B cell (primary cell): ENCODE data around the gene BIRC7. TPM values are rescaled to one million over a fixed set of nuclear protein-coding genes. Genes with fewer than 3 reads are reported as not detected.

Experiments
- ATAC-seq: fragments of 200-7000 bp; cut with Tn5 transposase; one replicate; pipeline ENCODE4 v1.10.0; 2021; ENCODE audit warnings: low read depth, mild to moderate bottlenecking, moderate number of reproducible peaks, moderate library complexity
- CTCF ChIA-PET: fragments of 350-600 bp; sonication (Branson Sonifier 250); formaldehyde crosslinking; loops from one replicate; lab custom pipeline; 2021; ENCODE audit warnings: antibody characterized with exemption, inconsistent platforms; lab: Charles Lee
- POLR2A ChIA-PET: fragments of 350-600 bp; sonication (Branson Sonifier 250); formaldehyde crosslinking; loops from one replicate; lab custom pipeline; 2021; ENCODE audit warnings: antibody characterized with exemption; lab: Charles Lee
- DNase-seq: peaks from one replicate; pipeline ENCODE4 v3.0.0; 2013
- H2AFZ ChIP-seq: 2 replicates; pipeline ENCODE4 v1.6.1; 2012; ENCODE audit warnings: mild to moderate bottlenecking, low read depth, low read length; ENCODE audit not compliant: insufficient read depth, poor library complexity, severe bottlenecking
- H3K27ac ChIP-seq, 2 donors: 1 replicate in 1 of 2; 2 replicates in 1 of 2; pipeline ENCODE4 v1.5.1; 2012 to 2013; ENCODE audit warnings: low read length in 2 of 2, mild to moderate bottlenecking in 2 of 2, moderate library complexity in 1 of 2
- H3K27me3 ChIP-seq, 4 experiments: fragments of 200-600 bp in 1 of 4; sonication (generic) in 1 of 4; replicated peaks in 1 of 4; 1 replicate in 2 of 4; 2 replicates in 2 of 4; pipeline versions ENCODE4 v1.6.1 to v1.7.0; 2013 to 2016; ENCODE audit warnings: low read length in 3 of 4, mild to moderate bottlenecking in 2 of 4, mixed read lengths in 1 of 4, moderate library complexity in 1 of 4; ENCODE audit not compliant: insufficient read depth in 4 of 4, control insufficient read depth in 3 of 4; ENCODE audit errors: control extremely low read depth in 1 of 4
- H3K36me3 ChIP-seq, 2 experiments: replicated peaks in 1 of 2; 1 replicate in 1 of 2; 2 replicates in 1 of 2; pipeline versions ENCODE4 v1.6.1 to v1.7.1; 2013; ENCODE audit warnings: low read length in 1 of 2; ENCODE audit not compliant: insufficient read depth in 2 of 2, control insufficient read depth in 1 of 2; ENCODE audit errors: control extremely low read depth in 1 of 2, extremely low read depth in 1 of 2
- H3K4me1 ChIP-seq, 2 donors: fragments of 200-600 bp in 1 of 2; sonication (generic) in 1 of 2; 1 replicate in 1 of 2; 2 replicates in 1 of 2; pipeline versions ENCODE4 v1.5.1 to v1.6.1; 2013 to 2017; ENCODE audit warnings: low read length in 2 of 2; ENCODE audit not compliant: control insufficient read depth in 2 of 2, insufficient read depth in 2 of 2
- H3K4me2 ChIP-seq: replicated peaks from 2 replicates; pipeline ENCODE3; 2012; ENCODE audit warnings: mild to moderate bottlenecking, low read depth, low read length; ENCODE audit not compliant: poor library complexity, severe bottlenecking
- H3K4me3 ChIP-seq, 5 experiments: fragments of 200-600 bp in 1 of 5; sonication (generic) in 1 of 5; 1 replicate in 3 of 5; 2 replicates in 2 of 5; pipeline versions ENCODE4 v1.5.1 to v1.7.0; 2011 to 2016; ENCODE audit warnings: low read length in 4 of 5, mild to moderate bottlenecking in 4 of 5, low read depth in 2 of 5, control low read depth in 1 of 5, moderate library complexity in 1 of 5; ENCODE audit not compliant: insufficient read depth in 1 of 5; ENCODE audit errors: control extremely low read depth in 1 of 5, extremely low read depth in 1 of 5
- H3K79me2 ChIP-seq: fragments of 200-600 bp; sonication (generic); one replicate; pipeline ENCODE4 v1.6.0; 2016; ENCODE audit warnings: low read length; ENCODE audit not compliant: control insufficient read depth, insufficient read depth
- H3K9ac ChIP-seq: fragments of 200-600 bp; sonication (generic); 2 replicates; pipeline ENCODE4 v1.6.1; 2017; ENCODE audit warnings: mild to moderate bottlenecking, low read length, moderate library complexity
- H3K9me3 ChIP-seq, 3 donors: one replicate each; pipeline versions ENCODE4 v1.6.1 to v1.7.1; 2013; ENCODE audit warnings: low read length in 2 of 3; ENCODE audit not compliant: control insufficient read depth in 2 of 3, insufficient read depth in 1 of 3; ENCODE audit errors: control extremely low read depth in 1 of 3
- H4K20me1 ChIP-seq: 2 replicates; pipeline ENCODE4 v1.6.0; 2012; ENCODE audit warnings: mild to moderate bottlenecking, low read length; ENCODE audit not compliant: insufficient read depth, control insufficient read depth, poor library complexity, severe bottlenecking
- H3K27ac Mint-ChIP-seq: one replicate; pipeline ENCODE4 v1.8.0; 2021; ENCODE audit warnings: mixed read lengths
- H3K27me3 Mint-ChIP-seq: one replicate; pipeline ENCODE4 v1.8.0; 2021; ENCODE audit warnings: mixed read lengths
- H3K4me1 Mint-ChIP-seq: one replicate; pipeline ENCODE4 v1.8.0; 2021; ENCODE audit warnings: mixed read lengths
- H3K4me3 Mint-ChIP-seq: one replicate; pipeline ENCODE4 v1.8.0; 2021; ENCODE audit warnings: mixed read lengths
- H3K9me3 Mint-ChIP-seq: one replicate; pipeline ENCODE4 v1.8.0; 2022; ENCODE audit warnings: mixed read lengths; ENCODE audit not compliant: insufficient read depth
- EZH2 ChIP-seq: IDR thresholded peaks from 2 replicates; pipeline ENCODE4 v1.6.1; 2012; ENCODE audit warnings: borderline replicate concordance, low read depth, mild to moderate bottlenecking, moderate library complexity, low read length; ENCODE audit not compliant: insufficient read depth, poor library complexity, severe bottlenecking
- WGBS: methylation state at CpG from one replicate; pipeline ENCODE4 v1.1.5; 2013; ENCODE audit warnings: missing lambda C conversion rate; ENCODE audit not compliant: insufficient coverage; 5-methylcytosine and 5-hydroxymethylcytosine counted together
- intact Hi-C: fragments of 100-400 bp; cut with micrococcal nuclease; formaldehyde crosslinking; loops from one replicate; pipeline ENCODE4 v1.10.0; 2022
- polyA plus RNA-seq: library from polyadenylated mRNA; depleted of rRNA; stranded (reverse); fragments of >200 nt; gene quantifications from 2 replicates; pipeline ENCODE4 v1.2.3, GENCODE V29; 2012
- total RNA-seq, 2 donors: library from RNA; stranded (reverse); fragments of 120-200 nt in 1 of 2; gene quantifications; 1 replicate in 1 of 2; 2 replicates in 1 of 2; pipeline versions ENCODE4 v1.2.3 to v1.2.4, GENCODE V29; 2013 to 2022
- TF ChIP-seq, protein P1 (sequence below): fragments of 200-600 bp; IDR thresholded peaks from one replicate; pipeline ENCODE4 v1.8.0; 2022; ENCODE audit warnings: antibody characterized with exemption, mild to moderate bottlenecking

The BIRC7 gene
- total and polyA plus RNA-seq, 2 donors (not counting 1 experiment from before 2014, with no cell fraction given): 0.12 TPM; not detected in 1

DNA sequence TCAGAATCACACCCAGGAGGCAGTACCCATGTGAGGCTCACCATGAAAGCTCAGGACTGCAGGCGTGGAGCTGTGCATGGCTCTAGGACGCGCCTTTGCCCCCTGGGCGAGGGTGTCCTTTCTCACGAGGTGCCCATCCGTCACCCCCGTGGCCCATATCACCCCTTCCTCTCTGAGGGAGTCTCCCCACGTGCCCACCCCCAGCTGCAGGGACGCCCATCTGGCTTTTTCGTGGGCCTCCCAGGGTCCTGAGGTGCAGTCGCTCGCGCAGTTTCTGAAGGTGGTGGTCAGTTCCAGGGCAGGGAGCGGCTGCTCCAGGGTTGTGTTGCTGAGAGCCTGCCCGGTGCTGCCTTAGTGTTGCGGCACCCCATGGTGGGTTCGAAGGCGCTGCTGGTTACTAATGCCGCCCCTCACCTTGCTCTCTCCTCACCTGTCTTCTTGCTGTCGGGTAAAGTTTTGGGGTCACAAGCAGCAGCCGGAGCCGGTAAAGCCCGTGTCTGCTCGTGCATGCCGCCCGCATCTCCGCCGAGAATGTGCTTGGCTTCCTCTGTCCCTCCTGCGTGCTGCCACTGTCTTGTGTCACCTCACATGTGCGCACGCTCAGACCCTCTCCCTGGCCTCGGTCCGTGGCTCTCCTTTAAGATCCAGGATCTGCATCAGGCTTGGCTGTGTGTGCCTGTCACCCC is 47.8 kb downstream of the BIRC7 start:
- Histone ChIP-seq H3K9ac (no peak overlapping the region), H3K4me3 (no peak overlapping the region), H3K36me3 (peaks cover 0 to 33% of the 10 kb centered on the region in 2 experiments), H3K27me3 (no peaks in the 10 kb centered on the region), H3K9me3 (no peaks in the 10 kb centered on the region), H3K79me2 (no peaks in the 10 kb centered on the region), H3K4me2 (peak overlapping the region; percentile 47), H2AFZ (no peak overlapping the region), H3K4me1 (no peaks in the 10 kb centered on the region), H3K27ac (no peak overlapping the region), H4K20me1 (no peaks in the 10 kb centered on the region)
- no peak for DNase-seq
- POLR2A ChIA-PET: no interaction called here
- ATAC-seq: no peak
- no peaks in the 10 kb centered on the region for H3K27me3 Mint-ChIP-seq
- peaks cover 1% of the 10 kb centered on the region for H3K4me1 Mint-ChIP-seq
- H3K4me3 Mint-ChIP-seq: no peak overlapping the region
- TF ChIP-seq, protein P1, sequence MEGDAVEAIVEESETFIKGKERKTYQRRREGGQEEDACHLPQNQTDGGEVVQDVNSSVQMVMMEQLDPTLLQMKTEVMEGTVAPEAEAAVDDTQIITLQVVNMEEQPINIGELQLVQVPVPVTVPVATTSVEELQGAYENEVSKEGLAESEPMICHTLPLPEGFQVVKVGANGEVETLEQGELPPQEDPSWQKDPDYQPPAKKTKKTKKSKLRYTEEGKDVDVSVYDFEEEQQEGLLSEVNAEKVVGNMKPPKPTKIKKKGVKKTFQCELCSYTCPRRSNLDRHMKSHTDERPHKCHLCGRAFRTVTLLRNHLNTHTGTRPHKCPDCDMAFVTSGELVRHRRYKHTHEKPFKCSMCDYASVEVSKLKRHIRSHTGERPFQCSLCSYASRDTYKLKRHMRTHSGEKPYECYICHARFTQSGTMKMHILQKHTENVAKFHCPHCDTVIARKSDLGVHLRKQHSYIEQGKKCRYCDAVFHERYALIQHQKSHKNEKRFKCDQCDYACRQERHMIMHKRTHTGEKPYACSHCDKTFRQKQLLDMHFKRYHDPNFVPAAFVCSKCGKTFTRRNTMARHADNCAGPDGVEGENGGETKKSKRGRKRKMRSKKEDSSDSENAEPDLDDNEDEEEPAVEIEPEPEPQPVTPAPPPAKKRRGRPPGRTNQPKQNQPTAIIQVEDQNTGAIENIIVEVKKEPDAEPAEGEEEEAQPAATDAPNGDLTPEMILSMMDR: no peak
- H3K9me3 Mint-ChIP-seq: no peaks in the 10 kb centered on the region
- CTCF ChIA-PET: no interaction called here
- intact Hi-C loops: no loop called here
- 97% methylated on average over 31 of the region's 33 CpGs for WGBS
- H3K27ac Mint-ChIP-seq: no peak overlapping the region

DNA sequence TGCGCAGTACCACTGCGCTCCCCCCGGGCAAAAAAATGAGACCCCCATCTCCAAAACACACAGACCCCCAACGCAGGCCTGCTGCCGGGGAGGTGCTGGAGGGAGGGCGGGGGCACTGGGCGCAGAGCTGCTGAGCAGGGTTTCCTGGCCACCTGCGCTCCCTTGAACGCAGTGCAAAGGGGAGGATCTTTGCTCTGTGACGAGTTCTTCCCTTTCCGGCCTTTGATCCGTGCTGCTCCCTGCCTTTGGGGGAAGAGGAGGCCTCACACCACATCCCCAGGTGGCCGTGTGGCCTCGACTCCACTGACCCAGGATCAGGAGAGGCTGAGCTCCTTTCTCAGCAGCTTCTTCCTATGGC is 48.4 kb downstream of the BIRC7 start:
- H3K27ac Mint-ChIP-seq: no peak overlapping the region

More for the DNA sequence above, 48.4 kb downstream of the BIRC7 start:
- peak overlapping the region; percentile 47 for H3K4me2 ChIP-seq
- ChIA-PET POLR2A (no interaction called here), CTCF (no interaction called here)
- Mint-ChIP-seq H3K4me3 (peak overlapping the region; percentile 23), H3K4me1 (peaks cover 1% of the 10 kb centered on the region), H3K9me3 (no peaks in the 10 kb centered on the region), H3K27me3 (no peaks in the 10 kb centered on the region)
- H4K20me1 ChIP-seq: no peaks in the 10 kb centered on the region
- TF ChIP-seq, protein P1: no peak
- TF ChIP-seq EZH2: no peak
- H3K36me3 ChIP-seq: peaks cover 0 to 28% of the 10 kb centered on the region in 2 experiments
- no peaks in the 10 kb centered on the region for H3K4me1 ChIP-seq
- H3K27me3 ChIP-seq: no peaks in the 10 kb centered on the region
- DNase-seq (no peak), ATAC-seq (no peak)
- 65% methylated on average over 7 of the region's 14 CpGs for WGBS
- no peak overlapping the region for H3K27ac ChIP-seq
- intact Hi-C loops: no loop called here
- no peaks in the 10 kb centered on the region for H3K9me3 ChIP-seq
- no peak overlapping the region for H2AFZ ChIP-seq
- H3K4me3 ChIP-seq: peak overlapping the region in 2 of 5 experiments; percentile 28 to 32
- H3K79me2 ChIP-seq: no peaks in the 10 kb centered on the region
- H3K9ac ChIP-seq: no peak overlapping the region
